Mesenteric fat pad (tissue), 1 donor: ENCODE measurements around the gene RBM4. TPM values are rescaled to one million over a fixed set of nuclear protein-coding genes. Genes with fewer than 3 reads are reported as not detected.

Experiments
- DNase-seq: peaks from one replicate; pipeline ENCODE4 v3.0.0-alpha.2; 2020; ENCODE audit warnings: low spot score
- total RNA-seq: library from RNA; stranded (reverse); fragmentation: NEBNext Ultra II Directional; extraction: Animal tissue kit (Norgen Biotek cat#: 25700); gene quantifications from one replicate; pipeline ENCODE4 v1.2.1, GENCODE V29; 2021
- donor health status: DM: yes; HTN: yes; CAD: no.

RBM4 gene
- total RNA-seq, 1 donor from 2014 or later, result 95.7 TPM

DNA sequence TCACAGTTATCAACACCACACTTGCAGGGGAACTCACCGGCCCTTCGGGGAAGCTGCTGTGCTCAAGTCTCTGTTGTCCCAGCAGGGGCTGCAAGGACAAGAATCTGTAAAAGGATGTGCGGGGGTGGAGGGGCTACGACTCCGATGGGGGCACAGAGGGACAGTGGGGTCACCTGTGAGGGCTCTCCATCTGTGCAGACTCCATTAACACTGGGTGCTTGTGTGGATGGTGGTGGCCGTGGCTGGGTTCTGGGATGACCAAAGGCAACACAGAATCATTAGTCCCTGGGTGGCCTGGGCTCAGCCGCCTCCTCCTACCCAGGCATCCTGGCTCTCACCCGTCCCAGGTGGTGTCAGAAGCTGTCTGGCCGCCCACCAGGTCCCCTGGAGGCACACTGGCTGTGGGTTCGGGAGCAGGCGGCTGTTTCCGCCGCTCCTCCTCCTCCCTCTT lies 49.4 kb downstream of the RBM4 start:
- DNase-seq, result no peak

DNA sequence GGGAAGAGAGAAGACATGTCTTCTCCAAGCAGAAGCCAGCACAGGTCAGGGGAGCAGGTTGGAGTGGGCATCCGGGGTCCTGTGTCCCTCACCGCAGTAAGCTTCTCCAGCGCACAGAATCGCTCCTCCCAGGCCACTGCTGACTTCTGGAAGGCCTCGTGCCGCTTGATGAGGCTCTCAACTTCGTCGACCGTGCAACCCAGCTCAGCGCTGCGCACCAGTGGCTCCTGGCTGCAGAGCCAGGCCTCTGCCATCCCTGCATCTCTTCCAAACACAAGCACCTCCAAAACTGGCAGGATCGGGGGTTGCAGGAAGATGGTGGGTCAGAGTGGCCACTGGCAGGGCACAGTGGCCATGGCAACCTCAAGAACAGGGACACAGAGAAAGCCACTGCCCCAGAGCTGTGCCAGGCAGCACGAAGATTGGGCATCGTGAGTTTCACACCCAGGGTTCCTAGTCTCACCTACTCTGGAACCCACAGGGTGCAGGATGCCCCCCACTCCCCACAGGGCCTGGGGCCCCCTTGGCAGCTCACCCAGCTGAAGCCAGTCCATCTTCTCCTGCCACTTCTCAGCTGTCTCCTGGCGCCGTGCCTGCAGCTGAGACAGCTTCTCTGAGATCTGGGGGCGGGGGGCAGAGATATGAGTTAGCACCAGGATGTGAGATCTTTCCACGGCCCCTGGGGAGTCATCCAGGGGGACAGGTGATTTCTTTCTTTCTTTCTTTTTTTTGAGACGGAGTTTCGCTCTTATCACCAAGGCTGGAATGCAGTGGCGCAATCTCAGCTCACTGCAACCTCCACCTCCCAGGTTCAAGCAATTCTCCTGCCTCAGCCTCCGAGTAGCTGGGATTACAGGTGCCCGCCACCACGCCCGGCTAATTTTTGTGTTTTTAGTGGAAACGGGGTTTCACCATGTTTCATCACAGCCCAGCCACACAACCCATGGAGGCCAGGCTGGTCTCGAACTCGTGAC lies 50.3 kb downstream of the RBM4 start:
- DNase-seq, result no peak

DNA sequence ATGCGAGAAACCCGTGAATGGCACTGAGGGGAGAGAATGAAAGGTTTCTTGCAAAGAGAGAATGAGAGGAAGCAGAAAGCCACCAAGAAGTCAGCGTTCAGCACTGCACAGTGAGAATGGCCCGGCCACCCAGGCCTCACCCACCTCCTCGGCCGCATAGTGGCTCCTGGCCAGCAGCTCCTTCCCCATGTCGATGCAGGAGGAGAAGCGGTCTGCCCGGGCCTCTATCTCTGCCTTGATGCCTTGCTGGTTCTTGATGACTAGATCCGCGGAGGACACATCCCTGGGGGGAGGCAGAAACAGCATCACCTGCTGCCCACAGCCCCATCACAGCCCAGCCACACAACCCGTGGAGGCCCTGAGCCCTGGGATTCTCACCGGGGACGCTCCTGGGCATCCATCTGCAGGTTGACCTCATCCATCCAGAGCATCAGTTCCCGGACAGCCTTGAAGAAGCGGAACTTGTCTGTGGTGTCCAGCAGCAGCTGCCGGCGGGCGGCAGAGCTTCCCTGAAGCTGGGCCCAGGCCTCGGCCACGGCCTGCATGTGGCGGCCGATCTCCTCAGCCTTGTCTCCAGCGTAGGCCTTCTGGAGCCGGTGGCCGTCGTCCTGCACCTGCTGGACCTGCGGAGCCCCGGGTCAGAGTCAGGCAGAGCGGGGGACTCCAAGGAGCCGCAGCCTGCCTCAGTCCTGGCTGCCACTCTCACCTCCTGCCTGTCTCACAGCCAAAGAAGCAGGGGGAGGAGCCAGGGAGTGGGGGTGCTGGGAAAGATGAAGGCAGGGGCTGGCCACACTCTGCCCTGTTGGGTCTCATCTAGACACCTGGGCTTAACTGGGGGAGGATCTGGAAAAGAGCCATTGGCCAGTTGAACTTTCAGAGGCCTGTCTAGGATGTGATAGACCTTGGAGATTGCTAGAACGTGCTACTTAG lies 51.4 kb downstream of the RBM4 start:
- DNase-seq, result no peak

DNA sequence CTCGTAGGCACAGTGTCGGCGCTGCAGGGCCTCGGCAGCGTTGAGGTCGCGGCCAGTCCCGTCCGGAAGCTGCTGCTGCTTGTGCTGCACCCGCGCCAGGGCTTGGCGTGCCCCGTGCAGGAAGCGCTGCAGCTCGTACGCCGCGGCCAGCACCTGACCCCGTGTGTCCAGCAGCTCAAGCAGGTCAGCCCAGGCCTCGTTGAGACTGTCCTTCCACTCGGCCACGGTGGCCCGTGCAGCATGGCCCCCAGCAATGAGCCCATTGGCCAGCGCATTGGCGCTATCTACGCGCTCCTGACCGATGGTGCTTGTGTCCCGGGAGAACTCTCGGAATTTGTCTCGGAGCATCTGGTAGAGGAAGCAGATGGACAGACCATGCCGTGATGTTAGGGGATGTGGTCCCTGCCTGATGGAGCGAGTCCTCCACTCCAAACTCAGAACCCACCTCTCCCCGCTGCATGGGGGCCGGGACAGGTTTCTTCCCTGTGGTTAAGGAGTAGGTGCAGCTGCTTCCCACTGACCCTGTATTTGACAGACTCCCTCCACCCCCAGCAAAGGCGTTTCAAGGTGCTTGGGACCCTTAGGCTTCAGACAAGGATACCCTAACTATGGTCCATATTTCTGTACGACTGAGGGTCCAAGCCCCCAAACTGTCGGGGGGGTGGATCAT lies 52.9 kb downstream of the RBM4 start:
- no peak for DNase-seq

DNA sequence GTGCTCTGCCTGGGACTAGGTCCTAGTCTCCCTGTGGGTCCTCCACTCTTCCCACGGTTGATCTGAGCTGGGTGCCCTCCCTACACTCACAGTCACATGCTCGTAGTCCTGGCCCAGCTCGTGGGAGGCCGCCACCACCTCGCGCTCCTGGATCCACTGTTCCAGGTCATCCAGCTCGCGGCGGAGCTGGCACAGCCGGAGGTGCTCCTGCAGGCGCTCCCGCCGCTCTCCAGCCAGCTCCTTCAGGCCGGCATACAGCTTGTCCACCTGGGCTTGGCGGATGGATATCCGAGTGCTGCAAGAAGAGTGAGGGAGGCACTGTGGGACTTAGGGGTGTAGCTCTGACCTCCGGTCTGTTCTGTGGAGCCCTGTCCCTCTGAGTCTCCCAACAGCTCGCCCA lies 53.9 kb downstream of the RBM4 start:
- no peak for DNase-seq

DNA sequence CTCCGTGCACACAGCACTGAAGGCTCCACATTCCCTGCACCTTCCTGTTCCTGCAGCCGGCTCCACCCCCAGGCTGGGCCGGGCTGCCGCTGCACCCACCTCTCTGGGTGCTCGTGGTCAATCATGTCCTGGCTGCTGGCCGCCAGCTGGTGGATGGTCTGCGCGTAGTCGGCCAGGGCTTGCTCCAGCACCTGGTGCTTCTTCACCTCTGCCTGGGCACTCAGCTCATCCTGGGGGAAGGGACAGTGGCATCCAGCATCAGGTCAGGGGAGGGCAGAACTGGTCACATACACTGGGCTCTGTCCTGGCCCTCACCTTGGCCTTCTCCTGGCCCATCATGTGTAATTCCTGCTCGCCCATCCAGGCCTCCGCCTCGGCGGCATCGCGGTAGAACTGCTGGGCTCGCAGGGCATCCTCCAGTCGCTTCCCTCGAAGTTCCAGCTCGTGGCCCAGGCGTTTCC lies 54.4 kb downstream of the RBM4 start:
- no peak for DNase-seq

DNA sequence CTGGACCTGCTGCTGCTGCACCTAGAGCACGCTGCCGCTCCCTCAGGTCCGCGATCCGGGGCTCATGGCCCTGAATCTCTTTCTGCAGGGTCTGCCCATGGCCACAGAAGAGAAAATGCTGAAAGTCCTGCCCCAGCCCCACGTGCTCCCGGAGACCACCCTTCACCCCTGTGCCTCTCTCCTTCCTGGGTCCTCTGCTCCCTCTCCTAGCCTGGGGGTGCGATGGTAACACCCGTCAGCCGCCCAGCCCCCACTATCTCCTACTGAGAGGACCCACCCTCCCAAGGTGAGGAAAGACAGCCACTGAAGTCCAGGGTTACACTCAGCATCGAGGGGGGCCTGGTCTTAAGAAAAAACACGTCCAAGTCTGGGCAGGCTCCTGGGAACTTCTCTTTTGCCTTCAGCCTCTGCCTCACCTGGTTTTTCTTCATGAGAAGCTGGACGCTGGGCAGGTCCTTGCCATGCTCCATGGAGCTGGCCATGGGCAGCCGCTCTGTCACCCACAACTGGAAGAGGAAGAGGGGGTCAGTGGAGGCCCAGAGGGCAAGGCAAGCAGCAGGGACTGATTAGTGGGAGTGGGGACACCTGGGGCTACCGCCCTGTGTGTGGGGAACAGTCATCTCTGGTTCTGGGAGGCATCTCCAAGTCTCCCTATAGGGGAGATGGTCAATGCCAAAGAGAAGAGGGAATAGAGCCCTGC lies 55.0 kb downstream of the RBM4 start:
- no peak for DNase-seq

DNA sequence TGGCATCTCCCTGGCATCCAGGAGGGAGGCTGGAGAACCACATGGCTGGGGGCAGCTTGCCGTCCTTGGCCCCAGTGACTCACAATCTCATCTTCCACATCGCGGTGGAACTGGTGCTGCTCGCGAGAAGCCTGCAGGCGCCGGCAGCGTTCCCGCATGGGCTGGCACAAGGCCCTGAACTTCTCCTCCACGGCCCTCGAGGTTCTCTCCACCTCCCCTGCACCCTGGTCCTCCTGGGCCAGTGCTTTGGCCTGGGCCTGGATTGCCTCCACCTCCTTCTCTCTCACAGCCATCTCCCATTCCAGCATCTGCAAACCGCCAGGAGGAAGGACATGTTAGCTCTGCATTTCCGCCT lies 55.5 kb downstream of the RBM4 start:
- no peak for DNase-seq

DNA sequence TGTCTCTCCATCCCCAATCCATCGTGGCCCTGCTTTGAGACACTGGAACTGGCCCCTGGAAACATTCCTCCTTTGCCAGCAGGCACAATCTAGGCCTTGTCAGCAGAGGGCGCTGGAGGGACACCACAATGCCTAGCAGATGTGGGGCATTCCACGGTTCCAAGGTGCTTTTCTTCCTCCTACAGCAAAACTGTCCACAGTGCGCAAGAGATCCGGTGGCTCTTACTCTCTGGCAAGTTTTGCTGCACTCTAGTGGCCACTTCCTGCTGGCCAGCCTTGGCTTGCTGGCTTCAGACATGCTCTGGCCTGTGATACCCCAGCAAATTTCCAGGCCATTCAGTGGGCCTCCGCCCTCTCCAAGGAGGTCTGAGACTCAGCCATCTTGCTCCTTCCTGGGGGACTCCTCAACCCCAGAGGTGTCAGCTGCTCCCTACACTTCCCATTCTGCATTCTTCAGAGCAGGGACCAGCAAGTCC lies 56.3 kb downstream of the RBM4 start:
- DNase-seq, result no peak

Other genes starting within 250 kb of the RBM4 start
- gene NPAS4, start 217.7 kb upstream of the RBM4 start, total RNA-seq, result not detected
- gene MRPL11, start 199.9 kb upstream of the RBM4 start, total RNA-seq, result 32.2 TPM
- gene PELI3, start 171.8 kb upstream of the RBM4 start, total RNA-seq, result 11.6 TPM
- gene DPP3, start 158.3 kb upstream of the RBM4 start, total RNA-seq, result 26.5 TPM
- gene BBS1, start 128.1 kb upstream of the RBM4 start, total RNA-seq, result 14.8 TPM
- 14.1 TPM for gene ZDHHC24, start 92.7 kb upstream of the RBM4 start, total RNA-seq
- gene ACTN3, start 91.8 kb upstream of the RBM4 start, total RNA-seq, result 0.10 TPM
- 44.2 TPM for gene CTSF, start 70.1 kb upstream of the RBM4 start, total RNA-seq
- gene CCDC87, start 45.6 kb upstream of the RBM4 start, total RNA-seq, result not detected
- 31.5 TPM for gene CCS, start 45.5 kb upstream of the RBM4 start, total RNA-seq
- 64.0 TPM for gene RBM14, start 22.1 kb upstream of the RBM4 start, total RNA-seq
- gene RBM4B, start 39.2 kb downstream of the RBM4 start, total RNA-seq, result 8.0 TPM
- 8.3 TPM for gene SPTBN2, start 90.5 kb downstream of the RBM4 start, total RNA-seq
- gene RCE1, start 204.7 kb downstream of the RBM4 start, total RNA-seq, result 14.1 TPM
- gene LRFN4, start 218.4 kb downstream of the RBM4 start, total RNA-seq, result 25.6 TPM